ENCODE measurements around the gene GOLGA6L7.
"Not testable (repeated sequence)": the region's sequence is repeated elsewhere in the genome, so short reads cannot be mapped to it uniquely, and the experiment has no call there.

The GOLGA6L7 gene

DNA sequence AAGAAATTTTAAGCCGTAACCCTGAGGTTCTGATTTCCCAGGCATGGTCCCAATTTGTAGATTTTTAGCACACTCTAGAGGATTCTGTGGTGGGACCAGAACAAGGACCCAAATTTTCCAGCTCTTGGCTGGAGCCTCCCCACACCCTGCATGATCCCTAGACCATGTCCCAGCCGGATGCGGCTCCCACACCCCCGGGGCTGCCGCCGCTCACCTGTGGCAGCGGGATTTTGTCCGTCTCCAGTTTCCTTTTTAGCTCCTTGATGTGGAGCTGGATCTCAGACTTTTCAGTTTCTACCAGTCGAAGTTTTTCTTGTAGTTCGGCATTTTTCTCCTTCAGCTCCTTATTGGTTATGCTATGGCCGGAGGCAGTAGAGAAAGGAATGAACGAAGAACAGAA lies 4.9 kb downstream of the GOLGA6L7 start:
- DNase-seq (ENCODE audit: low read depth) = not testable (repeated sequence)

DNA sequence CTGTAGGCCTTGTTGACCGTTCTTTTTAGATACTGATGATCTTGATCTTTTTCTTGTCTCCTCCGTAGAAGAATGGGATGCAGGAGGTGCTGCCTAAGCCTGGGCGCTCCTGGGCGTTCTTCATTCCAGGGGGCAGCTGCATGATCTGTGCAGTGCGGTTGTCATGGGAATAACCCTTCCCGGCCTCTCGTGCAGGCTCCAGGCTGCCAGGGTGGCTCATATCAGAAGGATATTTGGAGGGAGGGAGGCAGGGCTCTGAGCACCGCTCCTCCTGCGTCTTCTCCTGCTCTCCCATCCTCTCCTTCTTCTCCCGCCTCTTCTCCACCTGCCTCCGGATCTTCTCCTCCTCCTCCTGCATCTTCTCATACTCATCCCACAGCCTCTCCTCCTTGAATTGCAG lies 6.2 kb downstream of the GOLGA6L7 start:
- DNase-seq (ENCODE audit: low read depth) = not testable (repeated sequence)

GRCh38 chr15:28840285-28840684 lies 8.2 kb downstream of the GOLGA6L7 start:
- DNase-seq (ENCODE audit: low read depth) = not testable (repeated sequence)

- not testable (repeated sequence) for DNase-seq (ENCODE audit: low read depth)
Measured at GRCh38 chr15:28834957-28835585, 13.4 kb downstream of the GOLGA6L7 start.

- DNase-seq (ENCODE audit: low read depth) = peak; percentile 32
Measured at GRCh38 chr15:28831897-28832587, 16.4 kb downstream of the GOLGA6L7 start.

- DNase-seq (ENCODE audit: low read depth) = not testable (repeated sequence)
Measured at GRCh38 chr15:28821420-28821819, 27.0 kb downstream of the GOLGA6L7 start.

DNA sequence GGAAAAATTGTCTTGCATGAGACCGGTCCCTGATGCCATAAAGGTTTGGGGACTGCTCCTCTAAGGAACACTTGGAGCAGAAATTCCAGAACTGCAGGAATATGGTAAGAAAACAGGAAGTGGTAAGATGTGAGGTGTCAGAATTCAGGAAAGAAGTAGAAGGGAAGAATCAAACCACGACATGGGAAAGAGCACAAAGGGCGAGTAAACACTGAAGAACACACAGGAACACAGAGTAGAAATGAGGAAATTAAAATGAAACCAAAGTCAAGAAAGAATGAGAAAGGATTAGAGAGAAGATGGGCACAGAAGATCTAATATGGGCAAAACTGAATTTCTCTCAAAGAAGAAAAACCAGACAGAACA lies 28.5 kb downstream of the GOLGA6L7 start:
- DNase-seq (ENCODE audit: low read depth) = not testable (repeated sequence)

- peak; percentile 65 for DNase-seq (ENCODE audit: low read depth)
Measured at GRCh38 chr15:28819019-28819929, 29.2 kb downstream of the GOLGA6L7 start.

DNA sequence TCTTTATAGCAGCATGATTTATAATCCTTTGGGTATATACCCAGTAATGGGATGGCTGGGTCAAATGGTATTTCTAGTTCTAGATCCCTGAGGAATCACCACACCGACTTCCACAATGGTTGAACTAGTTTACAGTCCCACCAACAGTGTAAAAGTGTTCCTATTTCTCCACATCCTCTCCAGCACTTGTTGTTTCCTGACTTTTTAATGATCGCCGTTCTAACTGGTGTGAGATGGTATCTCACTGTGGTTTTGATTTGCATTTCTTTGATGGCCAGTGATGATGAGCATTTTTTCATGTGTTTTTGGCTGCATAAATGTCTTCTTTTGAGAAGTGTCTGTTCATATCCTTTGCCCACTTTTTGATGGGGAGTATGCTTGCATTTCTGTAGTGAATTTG lies 30.3 kb downstream of the GOLGA6L7 start:
- not testable (repeated sequence) for DNase-seq (ENCODE audit: low read depth)

- DNase-seq (ENCODE audit: low read depth) = not testable (repeated sequence)
Measured at GRCh38 chr15:28814059-28814458, 34.4 kb downstream of the GOLGA6L7 start.

DNA sequence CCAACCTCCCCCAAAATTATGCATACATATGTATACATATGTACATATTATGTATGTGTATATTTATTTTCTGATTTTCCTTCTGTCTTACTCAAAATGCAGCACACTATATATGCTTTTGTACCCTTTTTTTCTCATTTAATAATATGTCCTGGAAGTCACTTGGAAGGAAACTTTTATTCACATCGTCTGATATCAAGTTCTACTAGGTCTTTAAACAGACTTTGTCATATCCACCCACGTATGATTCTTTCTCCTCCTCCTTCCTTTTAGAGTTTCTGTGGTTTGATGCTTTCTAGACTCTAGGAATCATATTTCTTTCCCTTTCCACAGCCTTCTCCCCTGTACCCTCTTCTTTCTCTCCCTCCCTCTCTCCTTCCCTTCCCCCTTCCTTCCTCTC lies 35.1 kb downstream of the GOLGA6L7 start:
- not testable (repeated sequence) for DNase-seq (ENCODE audit: low read depth)

GRCh38 chr15:28811852-28812550 lies 36.4 kb downstream of the GOLGA6L7 start:
- DNase-seq (ENCODE audit: low read depth) = not testable (repeated sequence)

- not testable (repeated sequence) for DNase-seq (ENCODE audit: low read depth)
Measured at GRCh38 chr15:28810444-28810843, 38.0 kb downstream of the GOLGA6L7 start.

DNA sequence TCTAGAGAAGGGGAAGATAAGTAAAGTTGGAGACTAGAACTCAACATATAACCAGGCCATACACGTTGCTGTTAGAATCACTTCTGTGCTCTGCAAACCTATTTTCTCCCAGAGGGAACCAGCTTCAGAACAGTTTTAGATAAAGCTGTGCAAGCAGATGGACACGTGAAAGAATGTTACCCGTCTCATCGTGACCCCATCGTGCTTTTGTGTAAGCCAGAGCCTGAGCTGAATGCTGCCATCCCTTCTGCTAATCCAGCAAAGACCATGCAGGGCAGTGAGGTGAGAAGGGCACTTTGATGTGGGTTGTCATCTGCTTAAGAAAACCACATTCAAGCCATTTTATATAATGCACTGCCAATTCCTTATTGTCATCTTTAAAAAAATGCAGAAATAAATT lies 40.3 kb downstream of the GOLGA6L7 start:
- not testable (repeated sequence) for DNase-seq (ENCODE audit: low read depth)

GRCh38 chr15:28800366-28800765 lies 48.1 kb downstream of the GOLGA6L7 start:
- not testable (repeated sequence) for DNase-seq (ENCODE audit: low read depth)

GRCh38 chr15:28798234-28798633 lies 50.2 kb downstream of the GOLGA6L7 start:
- not testable (repeated sequence) for DNase-seq (ENCODE audit: low read depth)

GRCh38 chr15:28794231-28794630 lies 54.2 kb downstream of the GOLGA6L7 start:
- peak; percentile 3 for DNase-seq (ENCODE audit: low read depth)

Data from ELR (cell line).